Right ventricle myocardium superior (tissue), 1 donor: ENCODE measurements around the gene PLA2G2F. TPM values are rescaled to one million over a fixed set of nuclear protein-coding genes. Genes with fewer than 3 reads are reported as not detected.

Experiments used
- ATAC-seq: fragments of 200-7000 bp; cut with Tn5 transposase; one replicate; pipeline ENCODE4 v1.9.1; 2020; ENCODE audit warnings: mild to moderate bottlenecking; ENCODE audit not compliant: poor library complexity
- DNase-seq: peaks from one replicate; pipeline ENCODE4 v3.0.0-alpha.2; 2020
- intact Hi-C: fragments of 100-400 bp; cut with DNase I; formaldehyde crosslinking; loops from one replicate; pipeline ENCODE4 v1.11.2; 2022
- total RNA-seq: library from RNA; stranded (reverse); fragmentation: NEBNext Ultra II Directional; extraction: Animal tissue kit (Norgen Biotek cat#: 25700); gene quantifications from one replicate; pipeline ENCODE4 v1.2.1, GENCODE V29; 2021
- donor health status: DM: no; HTN: yes; CAD: no; lungs with severe emphysema.

The PLA2G2F gene
- total RNA-seq, 1 donor from 2014 or later = not detected

DNA sequence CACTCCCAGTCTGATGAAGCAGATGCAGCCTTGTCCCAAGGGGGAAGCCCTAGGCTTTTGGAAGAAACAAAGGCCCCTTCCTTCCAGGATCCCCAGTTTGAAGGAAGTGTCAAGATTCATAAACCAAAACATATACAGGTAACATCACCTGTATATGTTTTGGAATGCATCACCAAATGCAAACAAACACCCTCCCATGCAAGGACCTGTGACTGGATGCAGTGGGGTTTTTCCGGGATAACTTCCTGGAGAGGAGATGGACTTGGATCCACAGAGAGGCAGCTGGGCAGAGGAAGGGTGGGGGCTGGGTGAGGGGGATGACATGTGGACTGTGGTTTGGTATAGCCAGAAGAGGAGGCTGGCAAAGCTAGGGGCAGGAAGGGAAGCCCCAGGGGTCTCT, 1.5 kb upstream of the PLA2G2F start:
- intact Hi-C loops = no loop called here
- DNase-seq (no peak), ATAC-seq (no peak)

DNA sequence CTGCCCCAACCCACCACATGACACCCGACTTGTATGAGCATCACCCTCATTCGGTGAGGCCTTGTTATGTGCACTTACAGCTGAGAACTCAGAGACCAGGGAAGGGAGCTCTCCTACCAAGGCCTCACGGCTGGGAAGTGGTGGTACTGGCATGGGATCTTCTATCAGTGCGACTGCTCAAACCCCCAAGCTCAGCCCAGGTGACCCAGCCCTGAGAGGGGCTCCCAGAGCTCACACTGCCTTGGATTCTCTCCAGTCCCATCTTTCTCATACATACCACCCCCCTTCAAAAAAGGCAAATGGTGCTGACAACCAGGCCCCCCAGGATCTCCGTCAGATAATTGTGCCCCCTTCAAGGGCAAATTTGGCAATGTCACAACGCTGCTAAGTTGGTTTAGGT, 777 bp upstream of the PLA2G2F start:
- no peak for ATAC-seq
- intact Hi-C loops = no loop called here
- no peak for DNase-seq

DNA sequence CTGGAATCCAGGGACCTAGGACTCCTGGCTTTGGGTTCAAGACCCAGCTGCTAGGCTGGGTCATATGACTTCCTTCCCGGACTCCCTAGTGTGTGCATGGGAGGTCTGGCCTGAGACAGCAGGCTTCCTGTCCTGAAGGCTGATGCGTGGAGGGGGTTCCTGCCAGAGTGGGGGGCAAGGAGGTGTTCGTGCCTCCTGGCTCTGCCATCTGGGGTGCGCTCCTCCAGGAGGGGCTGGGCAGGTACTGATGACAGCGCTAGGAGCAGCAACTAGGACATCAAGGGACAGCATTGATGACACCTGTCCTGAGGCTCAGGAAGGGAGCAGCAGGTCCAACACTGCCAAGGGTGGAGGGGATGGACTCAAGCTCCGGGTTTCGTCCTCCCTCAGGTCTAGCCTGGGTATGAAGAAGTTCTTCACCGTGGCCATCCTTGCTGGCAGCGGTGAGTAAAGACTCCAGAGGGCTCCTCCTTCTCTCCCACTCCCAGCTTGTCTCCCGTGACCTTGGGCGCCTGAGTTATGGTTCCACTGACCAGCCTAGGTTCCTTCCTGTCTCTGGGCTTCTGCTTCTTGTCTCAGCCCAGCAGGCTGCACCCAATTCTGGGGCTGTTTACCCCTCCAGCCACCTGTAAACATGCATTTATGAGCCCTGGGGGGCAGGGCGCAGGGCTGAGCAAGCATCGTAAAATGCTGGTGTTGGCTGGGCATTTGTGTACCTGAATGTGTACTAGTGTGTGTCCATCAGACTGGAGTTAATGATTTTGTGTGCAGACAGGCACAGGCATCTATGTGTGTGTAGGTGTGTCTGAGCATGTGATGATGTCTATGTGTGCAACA, 871 bp downstream of the PLA2G2F start:
- DNase-seq (no peak), ATAC-seq (no peak)
- intact Hi-C loops = no loop called here

DNA sequence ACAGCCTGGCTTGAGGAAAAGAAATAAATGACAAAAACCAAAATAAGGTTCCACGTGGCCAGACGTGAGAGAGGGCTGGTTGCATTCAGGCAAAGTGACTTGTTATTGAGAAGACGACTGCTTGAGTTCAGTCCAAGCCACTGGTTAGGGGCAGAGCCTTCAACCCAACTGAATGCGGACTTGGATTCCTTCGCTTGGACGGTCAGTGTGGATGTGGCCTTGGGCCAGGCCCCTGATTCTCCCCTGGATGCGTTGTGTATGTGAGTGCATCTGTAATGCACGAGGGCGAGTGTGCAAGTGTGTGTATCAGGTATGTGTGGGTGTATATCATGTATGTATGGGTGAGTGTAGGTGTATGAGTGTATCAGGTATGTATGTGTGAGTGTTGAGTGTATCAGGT, 1.9 kb downstream of the PLA2G2F start:
- ATAC-seq = no peak
- intact Hi-C loops = no loop called here
- no peak for DNase-seq

DNA sequence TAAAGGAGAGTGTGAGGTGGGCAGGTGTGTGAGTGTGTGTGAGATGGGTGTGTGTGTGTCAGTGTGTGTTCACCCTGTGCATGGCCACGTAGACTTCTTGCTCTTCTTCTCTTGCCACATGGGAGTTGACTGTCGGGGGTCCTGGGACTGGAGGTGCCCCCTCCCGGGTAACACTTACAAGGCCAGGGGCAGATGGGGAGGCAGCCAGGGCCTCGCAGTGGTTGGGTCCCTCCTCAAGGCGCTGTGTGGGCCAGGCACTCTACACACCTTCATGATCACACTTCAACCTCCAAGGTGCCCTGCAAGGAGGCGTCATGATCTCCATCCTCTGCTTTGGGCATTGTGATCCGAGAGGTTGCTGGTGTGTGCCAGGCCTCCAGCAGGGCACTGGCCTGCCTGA, 2.3 kb downstream of the PLA2G2F start:
- DNase-seq = no peak
- intact Hi-C loops = no loop called here
- no peak for ATAC-seq

DNA sequence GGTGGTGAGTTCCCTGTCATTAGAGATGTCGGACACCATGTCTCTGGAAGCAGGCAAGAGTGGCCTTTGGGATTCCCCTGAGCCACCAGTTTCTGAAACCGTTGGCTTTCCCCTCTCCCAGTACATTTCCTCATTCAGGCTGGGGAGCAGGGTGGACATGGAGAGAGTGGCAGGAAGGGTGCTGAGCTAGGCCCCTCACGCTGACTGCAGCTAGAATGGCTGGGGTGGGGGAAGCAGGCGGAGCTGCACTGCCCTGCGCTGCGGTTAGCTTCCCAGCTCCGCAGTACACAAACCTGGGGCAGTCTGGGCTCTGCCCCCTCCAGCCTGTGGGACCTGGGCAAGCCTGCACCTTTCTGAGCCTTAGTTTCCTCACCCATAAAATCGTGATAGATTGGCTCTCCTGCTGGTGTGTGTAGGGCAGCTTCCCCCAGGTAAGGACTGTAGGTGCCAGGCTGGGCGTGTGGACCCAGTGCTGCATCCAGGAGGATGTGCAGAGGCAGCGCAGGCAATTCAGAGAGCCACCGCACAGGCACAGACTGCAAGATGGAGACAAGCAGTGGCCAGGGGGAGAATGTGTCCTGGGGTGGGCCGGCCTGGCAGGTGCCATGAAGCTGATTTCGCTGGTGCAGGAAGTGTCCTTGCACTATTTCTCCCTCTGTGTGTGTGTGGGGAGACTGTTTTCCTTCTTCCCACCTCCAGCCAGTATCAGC, 3.0 kb downstream of the PLA2G2F start:
- DNase-seq (no peak), ATAC-seq (no peak)
- intact Hi-C loops = loop anchor here (2.0 kb wide), 1 partner anchor 29 kb away; no protein-coding TSS in a partner anchor

DNA sequence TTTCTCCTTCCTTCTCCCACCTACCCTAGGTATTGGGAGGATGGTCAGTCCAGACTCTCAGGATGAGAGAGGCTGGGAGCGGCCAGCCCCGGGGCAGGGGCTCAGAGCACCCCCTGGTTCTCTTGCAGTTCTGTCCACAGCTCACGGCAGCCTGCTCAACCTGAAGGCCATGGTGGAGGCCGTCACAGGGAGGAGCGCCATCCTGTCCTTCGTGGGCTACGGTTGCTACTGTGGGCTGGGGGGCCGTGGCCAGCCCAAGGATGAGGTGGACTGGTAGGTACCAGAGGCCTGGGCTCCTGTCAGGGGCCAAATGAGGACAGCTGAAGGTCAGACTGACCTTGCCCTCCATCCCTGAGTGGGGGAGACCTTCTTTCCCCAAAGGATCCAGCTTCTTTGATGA, 4.2 kb downstream of the PLA2G2F start:
- intact Hi-C loops = loop anchor here (2.0 kb wide), 1 partner anchor 31 kb away; no protein-coding TSS in a partner anchor
- ATAC-seq = no peak
- DNase-seq = no peak

DNA sequence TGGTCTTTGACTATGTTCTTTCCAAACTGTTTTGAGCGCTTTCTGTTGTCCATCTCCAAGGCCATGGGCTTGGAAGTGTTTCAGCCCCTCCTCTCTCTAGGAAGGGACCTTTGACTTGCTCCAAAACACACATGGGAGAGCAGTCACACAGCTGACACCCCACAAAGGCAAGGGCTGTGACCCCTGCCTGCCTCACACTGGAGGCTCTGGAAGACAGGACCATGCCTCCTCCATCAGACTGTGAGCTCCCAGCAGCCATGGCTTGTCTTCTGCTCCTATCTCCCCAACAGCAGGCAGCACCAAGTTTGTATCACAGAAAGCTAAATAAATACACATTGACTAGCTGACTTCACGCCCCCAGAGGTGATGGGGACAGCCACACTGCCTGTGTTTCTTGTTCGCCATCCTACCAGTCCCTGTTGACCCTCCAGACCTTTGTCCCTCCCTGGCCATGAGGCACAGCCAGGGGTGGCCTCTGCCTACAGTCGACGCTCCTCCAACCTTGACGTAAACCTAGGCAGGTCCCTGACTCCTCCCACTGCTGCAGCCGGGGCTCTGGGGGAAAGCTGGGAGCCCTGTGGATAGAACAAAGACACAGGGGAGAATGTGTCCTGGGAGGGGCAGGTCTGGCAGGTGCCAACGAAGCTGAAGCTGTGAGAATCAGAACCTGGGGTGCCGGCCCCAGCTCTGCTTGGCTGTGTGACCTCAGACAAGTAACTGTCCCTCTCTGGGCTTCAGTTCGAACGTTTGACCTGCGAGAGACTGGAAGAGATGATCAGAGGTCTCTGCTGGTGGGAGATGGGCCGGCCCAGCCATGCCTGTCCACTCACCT, 4.8 kb downstream of the PLA2G2F start:
- ATAC-seq = no peak
- intact Hi-C loops = loop anchor here (2.0 kb wide), 1 partner anchor 31 kb away; no protein-coding TSS in a partner anchor
- no peak for DNase-seq

DNA sequence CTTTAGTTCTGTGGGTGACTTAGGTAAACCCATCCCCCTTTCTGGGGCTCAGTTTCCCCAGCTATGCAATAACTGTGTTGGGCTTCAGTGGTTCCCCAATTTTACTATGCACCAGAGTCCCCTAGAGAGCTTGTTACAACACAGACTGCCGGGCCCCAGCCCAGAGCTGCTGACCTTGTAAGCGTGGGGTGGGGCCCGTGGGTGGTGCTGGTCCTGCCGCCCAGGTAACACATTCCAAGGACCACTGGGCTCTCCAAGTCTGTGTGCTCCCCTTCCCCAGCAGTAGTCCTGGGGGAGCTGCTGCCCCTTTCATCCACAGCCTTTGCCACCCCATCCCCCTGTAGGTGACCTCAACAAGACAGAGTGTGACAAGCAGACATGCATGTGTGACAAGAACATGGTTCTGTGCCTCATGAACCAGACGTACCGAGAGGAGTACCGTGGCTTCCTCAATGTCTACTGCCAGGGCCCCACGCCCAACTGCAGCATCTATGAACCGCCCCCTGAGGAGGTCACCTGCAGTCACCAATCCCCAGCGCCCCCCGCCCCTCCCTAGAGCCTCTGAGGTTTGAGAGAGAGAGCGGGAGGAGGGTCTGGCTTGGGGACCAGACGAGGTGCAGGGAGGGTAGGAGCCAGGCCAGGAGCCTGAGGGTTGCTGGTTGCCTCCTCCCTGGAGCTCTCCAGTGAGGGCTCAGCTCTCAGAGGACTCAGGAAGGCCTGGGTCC, 8.9 kb downstream of the PLA2G2F start:
- no peak for DNase-seq
- ATAC-seq = no peak
- intact Hi-C loops = loop anchor here (5.0 kb wide), 1 partner anchor 176 kb away; no protein-coding TSS in a partner anchor

DNA sequence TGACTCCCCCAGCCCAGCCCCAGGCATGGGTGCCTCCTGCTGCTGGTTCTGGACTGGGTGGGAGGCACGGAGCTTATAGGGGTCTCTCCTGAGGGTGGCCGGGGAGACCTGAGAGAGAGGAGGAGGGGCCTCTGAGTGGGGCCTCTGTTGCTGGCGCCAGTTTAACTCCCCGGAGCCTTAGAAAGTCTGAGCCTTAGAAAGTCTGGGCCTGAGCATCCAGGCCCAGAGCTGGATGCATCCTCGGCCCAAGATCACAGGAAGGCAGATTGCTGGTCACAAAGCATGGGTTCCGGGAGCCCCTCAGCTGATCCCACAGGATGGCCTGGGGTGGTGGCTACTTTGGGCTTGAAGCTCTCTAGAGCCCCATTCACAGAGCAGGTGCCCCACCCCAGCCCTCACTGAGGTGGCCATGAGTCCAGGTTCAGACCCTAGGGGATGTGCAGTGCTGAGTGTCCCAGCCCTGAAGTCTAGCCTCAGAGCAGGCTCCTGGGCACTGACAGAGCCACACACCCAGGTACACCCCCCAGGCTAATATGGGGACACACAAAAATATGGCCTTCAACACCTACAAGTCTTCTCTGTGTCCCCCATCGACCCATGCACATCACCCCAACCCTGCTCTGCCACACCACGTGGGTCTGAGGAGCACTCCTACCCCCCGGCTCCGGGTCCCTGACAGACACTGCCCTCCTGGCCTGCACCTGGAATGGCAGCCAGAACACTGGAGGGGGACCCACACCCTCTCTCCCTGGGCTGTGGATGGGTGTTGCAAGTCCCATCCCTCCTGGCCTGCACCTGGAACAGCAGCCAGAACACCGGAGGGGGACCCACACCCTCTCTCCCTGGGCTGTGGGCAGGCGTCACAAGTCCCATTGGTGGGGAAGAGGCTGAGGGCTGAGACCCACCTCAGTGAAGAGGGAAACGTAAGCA, 9.7 kb downstream of the PLA2G2F start:
- ATAC-seq (no peak), DNase-seq (no peak)
- intact Hi-C loops = loop anchor here (5.0 kb wide), 1 partner anchor 177 kb away; no protein-coding TSS in a partner anchor

DNA sequence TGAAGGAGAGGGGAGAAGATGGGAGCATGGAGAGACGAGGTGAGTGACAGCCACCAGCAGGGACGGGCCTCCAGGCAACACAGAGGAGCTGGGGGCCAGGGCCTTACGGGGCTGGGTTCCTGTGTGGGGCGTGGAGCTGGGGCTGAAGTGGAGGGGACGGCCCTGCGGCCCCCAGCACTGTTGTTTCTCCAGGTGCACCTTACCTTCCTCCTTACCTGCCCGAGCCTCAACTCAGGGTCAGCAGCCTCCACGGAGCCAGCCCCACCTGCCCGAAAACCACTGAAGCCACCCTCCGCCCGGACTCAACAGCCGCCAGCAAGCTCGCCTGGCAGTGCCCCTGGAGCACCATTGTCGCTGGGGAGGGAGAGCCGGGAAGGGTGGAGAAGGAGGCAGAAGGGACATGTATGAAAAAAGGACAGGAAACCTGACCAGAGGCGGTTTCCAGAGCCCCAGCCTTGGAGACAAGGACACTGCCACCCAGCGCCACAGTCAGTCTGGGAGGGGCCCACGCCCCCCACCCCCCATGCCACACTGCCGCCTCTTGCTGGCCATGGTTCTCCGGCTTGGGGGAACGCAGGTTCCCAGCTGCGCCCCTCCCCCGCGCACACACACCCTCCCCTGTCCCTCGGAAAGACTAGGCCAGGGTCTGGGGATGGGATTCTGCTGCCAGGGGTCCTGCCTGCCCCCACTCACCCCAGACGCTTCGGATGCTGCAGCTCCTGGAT, 10.6 kb downstream of the PLA2G2F start:
- DNase-seq (no peak), ATAC-seq (no peak)
- intact Hi-C loops = loop anchor here (5.0 kb wide), 2 partner anchors 177 to 232 kb away; no protein-coding TSS in a partner anchor

DNA sequence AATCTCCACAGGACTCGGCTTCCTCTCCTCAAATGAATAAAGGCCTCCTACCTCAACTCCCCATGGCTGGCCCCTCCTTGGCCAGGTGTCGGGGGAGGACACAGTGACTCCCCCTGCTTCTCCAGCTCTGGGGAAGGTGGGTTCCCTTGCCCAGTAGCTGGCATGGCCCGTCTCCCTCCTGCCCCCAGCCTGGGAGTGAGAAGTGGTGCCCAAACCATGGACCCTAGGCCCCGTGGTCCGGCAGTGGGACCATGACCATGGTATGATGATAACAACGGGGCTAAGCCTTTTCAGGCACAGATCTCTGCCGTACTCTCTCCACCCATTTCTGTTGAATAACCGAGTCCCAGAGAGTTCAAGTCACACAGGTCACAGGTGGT, 11.2 kb downstream of the PLA2G2F start:
- DNase-seq = no peak
- ATAC-seq = no peak
- intact Hi-C loops = loop anchor here (5.0 kb wide), 1 partner anchor 233 kb away; no protein-coding TSS in a partner anchor

DNA sequence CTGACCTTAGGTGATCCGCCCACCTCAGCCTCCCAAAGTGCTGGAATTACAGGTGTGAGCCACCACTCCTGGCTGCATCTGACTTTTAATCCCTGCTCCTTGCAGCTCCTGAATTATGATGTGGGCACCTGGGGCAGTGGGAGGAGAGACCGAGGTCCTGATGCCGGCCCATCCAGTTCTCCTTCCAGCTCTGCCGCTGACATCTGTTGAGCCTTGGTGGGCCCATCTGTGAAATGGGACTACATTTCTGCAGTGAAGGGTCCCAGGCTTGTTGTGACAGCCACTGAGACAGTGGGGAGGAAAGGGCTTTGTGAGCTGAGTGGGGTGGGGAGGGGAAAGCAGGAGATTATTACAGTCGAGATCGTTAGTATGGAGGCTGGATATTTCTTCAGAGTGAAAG, 11.8 kb downstream of the PLA2G2F start:
- ATAC-seq = no peak
- intact Hi-C loops = loop anchor here (5.0 kb wide), 1 partner anchor 234 kb away; no protein-coding TSS in a partner anchor
- no peak for DNase-seq

DNA sequence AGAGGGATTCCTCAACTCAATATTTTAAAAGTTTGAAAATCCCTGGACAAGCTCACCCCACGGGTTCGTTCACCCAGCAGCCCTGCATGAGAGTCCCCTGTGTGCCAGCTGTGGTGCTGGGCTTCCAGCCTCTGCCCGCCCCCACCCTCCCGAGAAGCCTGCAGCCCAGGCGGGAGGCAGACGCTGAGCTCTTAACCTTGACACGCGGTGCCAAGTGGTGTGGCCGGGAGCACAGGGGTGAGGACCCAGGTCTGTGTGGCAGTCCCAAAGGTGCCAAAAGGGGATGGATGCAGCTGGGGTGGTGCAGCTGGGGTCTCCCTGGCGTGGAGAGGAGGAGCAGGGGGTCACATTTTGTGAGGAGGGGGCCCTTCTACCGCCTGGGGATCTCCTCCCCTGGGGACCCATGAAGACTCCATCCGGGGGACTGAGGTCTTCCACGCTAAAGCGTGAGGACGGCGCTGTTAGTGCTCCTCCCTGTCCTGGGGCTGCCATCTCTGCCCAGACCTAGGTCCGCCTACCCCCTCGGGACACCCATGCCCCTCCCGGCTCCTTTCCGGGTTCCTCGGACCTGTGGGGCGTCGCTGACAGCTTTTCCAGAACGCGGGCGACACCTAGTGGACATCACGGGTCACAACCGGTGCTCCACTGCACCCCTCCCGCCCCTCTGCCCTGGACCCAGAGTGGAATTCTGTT, 12.9 kb downstream of the PLA2G2F start:
- intact Hi-C loops = loop anchor here (1.0 to 5.0 kb wide), 2 partner anchors 51 to 235 kb away; no protein-coding TSS in a partner anchor
- DNase-seq = peak; percentile 91
- ATAC-seq = peak; percentile 96

DNA sequence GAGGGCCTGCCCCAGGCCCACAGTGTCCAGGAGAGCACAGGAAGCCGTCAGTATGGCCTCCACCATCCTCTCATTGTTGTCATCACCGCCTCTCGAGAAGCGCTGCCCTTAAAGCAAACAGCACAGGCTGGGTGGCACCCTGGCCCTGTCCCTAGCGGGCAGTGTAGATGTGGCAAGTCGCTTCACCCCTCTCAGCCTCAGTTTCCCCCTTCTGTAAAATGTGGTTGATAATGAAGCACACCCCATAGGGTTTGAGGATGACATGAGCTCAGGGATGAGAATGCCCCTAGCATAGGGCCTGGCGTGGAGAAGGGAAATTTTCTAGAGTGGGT, 13.4 kb downstream of the PLA2G2F start:
- peak; percentile 20 for ATAC-seq
- DNase-seq = no peak
- intact Hi-C loops = loop anchor here (1.0 to 5.0 kb wide), 2 partner anchors 51 to 235 kb away; no protein-coding TSS in a partner anchor

DNA sequence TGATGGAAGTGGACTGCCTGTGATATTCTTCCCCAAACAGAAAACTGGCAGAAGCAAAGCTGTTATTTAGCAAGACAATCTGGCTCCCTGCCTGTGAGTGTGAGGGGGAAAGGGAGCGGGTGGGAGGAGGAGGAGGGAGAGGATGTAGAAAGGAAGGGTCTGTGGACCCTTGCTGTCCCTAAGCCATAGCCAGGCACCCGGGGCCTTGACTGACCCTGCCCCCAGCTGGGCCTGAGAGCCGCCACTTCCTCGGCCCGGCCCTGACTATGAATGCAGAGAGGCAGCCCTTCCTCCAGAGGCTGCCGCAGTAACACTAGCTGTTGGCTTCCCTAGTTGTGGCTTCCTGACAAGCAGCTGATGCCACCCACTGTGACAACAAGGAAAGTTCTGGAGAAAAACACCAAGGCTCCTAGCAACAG, 13.9 kb downstream of the PLA2G2F start:
- peak; percentile 65 for ATAC-seq
- peak; percentile 72 for DNase-seq
- intact Hi-C loops = loop anchor here (1.0 to 5.0 kb wide), 2 partner anchors 52 to 236 kb away; no protein-coding TSS in a partner anchor
